CD14-positive monocyte (primary cell): ENCODE data around the gene IFRD2. TPM values are rescaled to one million over a fixed set of nuclear protein-coding genes. Genes with fewer than 3 reads are reported as not detected.
A peak's percentile ranks its signal among the peaks of the same experiment; 100 is the strongest.

Source experiments
- DNase-seq, 3 donors: peaks; one replicate each; pipeline ENCODE4 v3.0.0-alpha.2; 2011 to 2022
- H2AFZ ChIP-seq: 2 replicates; pipeline ENCODE4 v1.6.0; 2012; ENCODE audit warnings: mild to moderate bottlenecking, low read depth, low read length, inconsistent platforms; ENCODE audit not compliant: insufficient read depth, poor library complexity, severe bottlenecking
- H3K27ac ChIP-seq, 2 donors: 1 replicate in 1 of 2; 2 replicates in 1 of 2; pipeline ENCODE4 v1.5.1; 2012 to 2013; ENCODE audit warnings: low read length in 2 of 2, control low read depth in 1 of 2, inconsistent platforms in 1 of 2, low read depth in 1 of 2, mild to moderate bottlenecking in 1 of 2
- H3K27me3 ChIP-seq, 2 donors: one replicate each; pipeline versions ENCODE4 v1.6.0 to v1.6.1; 2011 to 2013; ENCODE audit warnings: low read length in 2 of 2; ENCODE audit not compliant: control insufficient read depth in 2 of 2, insufficient read depth in 2 of 2
- H3K36me3 ChIP-seq, 2 donors: replicated peaks in 1 of 2; 1 replicate in 1 of 2; 2 replicates in 1 of 2; pipeline versions ENCODE4 v1.5.1 to v1.6.1; 2012 to 2013; ENCODE audit warnings: low read length in 2 of 2, control low read depth in 1 of 2, inconsistent platforms in 1 of 2, mild to moderate bottlenecking in 1 of 2; ENCODE audit not compliant: insufficient read depth in 2 of 2, control insufficient read depth in 1 of 2
- H3K4me1 ChIP-seq, 2 donors: 1 replicate in 1 of 2; 2 replicates in 1 of 2; pipeline versions ENCODE4 v1.5.1 to v1.6.1; 2012 to 2013; ENCODE audit warnings: low read length in 2 of 2, control low read depth in 1 of 2, inconsistent platforms in 1 of 2, mild to moderate bottlenecking in 1 of 2, moderate library complexity in 1 of 2; ENCODE audit not compliant: insufficient read depth in 2 of 2, control insufficient read depth in 1 of 2
- H3K4me2 ChIP-seq: replicated peaks from 2 replicates; pipeline ENCODE3; 2012; ENCODE audit warnings: low read length, moderate library complexity, mild to moderate bottlenecking; ENCODE audit not compliant: poor library complexity, severe bottlenecking; ENCODE audit errors: extremely low read depth
- H3K4me3 ChIP-seq, 3 experiments: fragments of 200-600 bp in 1 of 3; sonication (generic) in 1 of 3; replicated peaks in 1 of 3; 1 replicate in 2 of 3; 2 replicates in 1 of 3; pipeline ENCODE4 v1.5.1; 2011 to 2013; ENCODE audit warnings: low read length in 3 of 3, mild to moderate bottlenecking in 3 of 3, control low read depth in 2 of 3, low read depth in 2 of 3, inconsistent platforms in 1 of 3, moderate library complexity in 1 of 3
- H3K79me2 ChIP-seq: 2 replicates; pipeline ENCODE4 v1.6.0; 2012; ENCODE audit warnings: mild to moderate bottlenecking, control low read depth, inconsistent platforms, low read length, moderate library complexity; ENCODE audit not compliant: insufficient read depth
- H3K9ac ChIP-seq: 2 replicates; pipeline ENCODE4 v1.6.0; 2017; ENCODE audit warnings: low read length, mild to moderate bottlenecking; ENCODE audit not compliant: insufficient read depth, poor library complexity, severe bottlenecking
- H3K9me3 ChIP-seq, 2 donors: replicated peaks in 1 of 2; 1 replicate in 1 of 2; 2 replicates in 1 of 2; pipeline versions ENCODE4 v1.5.1 to v1.6.1; 2012 to 2013; ENCODE audit warnings: low read length in 2 of 2, control low read depth in 1 of 2; ENCODE audit not compliant: control insufficient read depth in 1 of 2, insufficient read depth in 1 of 2
- H4K20me1 ChIP-seq: 2 replicates; pipeline ENCODE4 v1.6.0; 2012; ENCODE audit warnings: mild to moderate bottlenecking, low read length, control low read depth, moderate library complexity; ENCODE audit not compliant: insufficient read depth
- H3K27ac Mint-ChIP-seq, 7 donors: one replicate each; pipeline ENCODE4 v1.8.0; 2020; ENCODE audit warnings: mild to moderate bottlenecking in 7 of 7, mixed read lengths in 7 of 7, moderate library complexity in 6 of 7, inconsistent platforms in 2 of 7
- H3K27me3 Mint-ChIP-seq, 3 donors: one replicate each; pipeline ENCODE4 v1.8.0; 2021 to 2022; ENCODE audit warnings: low read depth in 3 of 3, mild to moderate bottlenecking in 3 of 3, mixed read lengths in 3 of 3, moderate library complexity in 3 of 3, inconsistent platforms in 1 of 3
- H3K36me3 Mint-ChIP-seq, 2 donors: one replicate each; pipeline ENCODE4 v1.8.0; 2020; ENCODE audit warnings: mixed read lengths in 2 of 2, inconsistent platforms in 1 of 2, mild to moderate bottlenecking in 1 of 2
- H3K4me1 Mint-ChIP-seq: one replicate; pipeline ENCODE4 v1.8.0; 2020; ENCODE audit warnings: mild to moderate bottlenecking, mixed read lengths
- H3K4me3 Mint-ChIP-seq, 2 donors: one replicate each; pipeline ENCODE4 v1.8.0; 2020; ENCODE audit warnings: mild to moderate bottlenecking in 2 of 2, mixed read lengths in 2 of 2, moderate library complexity in 1 of 2
- H3K9me3 Mint-ChIP-seq, 7 donors: one replicate each; pipeline ENCODE4 v1.8.0; 2020 to 2022; ENCODE audit warnings: mixed read lengths in 7 of 7, mild to moderate bottlenecking in 6 of 7, moderate library complexity in 6 of 7, inconsistent platforms in 2 of 7
- WGBS: methylation state at CpG from one replicate; pipeline ENCODE4 v1.1.5; 2013; ENCODE audit warnings: missing lambda C conversion rate; ENCODE audit not compliant: insufficient coverage; 5-methylcytosine and 5-hydroxymethylcytosine counted together
- intact Hi-C, 2 donors: fragments of 100-400 bp; cut with micrococcal nuclease; formaldehyde crosslinking; loops; one replicate each; pipeline versions ENCODE4 v1.15.0 to v1.15.1; 2023
- polyA plus RNA-seq, 3 donors: library from polyadenylated mRNA; depleted of rRNA in 1 of 3; unstranded in 2 of 3; stranded (reverse) in 1 of 3; fragments of 300-500 nt in 2 of 3; fragments of >200 nt in 1 of 3; fragmentation: Illumina TruSeq in 2 of 3; gene quantifications; 1 replicate in 2 of 3; 2 replicates in 1 of 3; pipeline ENCODE4 v1.2.3, GENCODE V29; 2012 to 2021
- TF ChIP-seq, protein P1 (sequence below): fragments of 200-600 bp; IDR thresholded peaks from one replicate; pipeline ENCODE4 v1.8.0; 2022; ENCODE audit warnings: antibody characterized with exemption, mild to moderate bottlenecking

The IFRD2 gene
- polyA plus RNA-seq, 3 donors: 17.1 to 35.1 (median 23.3) TPM

DNA sequence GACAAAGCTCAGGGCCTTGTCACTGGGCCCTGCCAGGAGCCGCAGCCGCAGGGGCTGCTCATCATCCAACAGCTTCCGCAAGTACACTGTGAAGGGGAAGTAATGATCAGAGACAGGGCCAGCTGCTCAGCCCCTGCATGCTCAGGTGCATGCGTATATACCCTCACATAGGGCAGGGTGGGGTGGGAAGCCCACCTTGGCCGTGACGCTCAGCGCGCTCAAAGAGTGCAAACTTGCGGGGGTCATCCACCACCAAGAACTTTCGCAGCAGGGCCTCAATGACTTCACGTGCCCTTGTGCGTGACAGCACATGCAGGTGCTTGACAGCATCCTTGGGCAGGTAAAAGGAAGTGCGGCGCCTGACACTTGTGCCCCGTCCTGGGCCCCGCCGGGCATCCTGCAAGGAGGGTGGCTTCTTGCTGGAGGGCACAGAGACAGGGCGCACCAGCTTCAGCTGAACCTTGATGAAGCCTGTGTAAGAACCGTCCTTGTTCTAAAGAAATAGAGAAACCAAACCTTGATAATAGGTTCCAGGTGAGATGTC is 39.2 kb upstream of the IFRD2 start:
- WGBS: 96% methylated on average over 12 of the region's 19 CpGs
- H3K4me1 ChIP-seq: peaks cover 45 to 52% of the 10 kb centered on the region in 2 donors

DNA sequence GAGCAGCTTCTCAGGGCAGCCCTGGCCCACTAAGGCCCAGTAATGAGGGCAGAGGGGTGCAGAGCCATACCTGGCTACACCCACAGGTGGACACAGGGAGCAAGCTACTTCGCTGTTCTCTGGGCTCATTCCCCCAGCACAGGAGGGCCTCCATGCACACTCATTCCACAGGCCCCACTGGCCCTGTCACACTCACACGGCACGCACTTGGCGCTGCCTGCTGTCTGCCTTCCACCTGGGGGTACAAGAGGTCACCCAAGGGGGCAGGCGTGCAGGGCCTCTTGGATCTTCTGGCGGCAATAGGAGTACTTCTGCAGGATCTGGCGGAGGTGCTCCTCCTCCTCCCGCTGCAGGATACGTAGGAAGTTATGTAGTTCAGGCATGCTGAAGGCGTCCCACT is 38.1 kb upstream of the IFRD2 start:
- Mint-ChIP-seq H3K36me3 (peaks cover 44 to 72% of the 10 kb centered on the region in 2 donors), H3K4me1 (peaks cover 45% of the 10 kb centered on the region), H3K4me3 (no peak overlapping the region), H3K27ac (peak overlapping the region in 2 of 7 donors; percentile 25 to 70), H3K27me3 (peaks cover 0 to 1% (median 0%) of the 10 kb centered on the region in 3 donors), H3K9me3 (no peaks in the 10 kb centered on the region)
- peak overlapping the region in 1 of 2 donors; percentile 39 for H3K27ac ChIP-seq
- H3K4me2 ChIP-seq: no peak overlapping the region
- peaks cover 46 to 50% of the 10 kb centered on the region in 2 donors for H3K4me1 ChIP-seq
- peaks cover 77% of the 10 kb centered on the region for H4K20me1 ChIP-seq
- 97% methylated on average over 5 of the region's 10 CpGs for WGBS
- H3K9me3 ChIP-seq: no peaks in the 10 kb centered on the region
- intact Hi-C loops: no loop called here
- TF ChIP-seq, protein P1, sequence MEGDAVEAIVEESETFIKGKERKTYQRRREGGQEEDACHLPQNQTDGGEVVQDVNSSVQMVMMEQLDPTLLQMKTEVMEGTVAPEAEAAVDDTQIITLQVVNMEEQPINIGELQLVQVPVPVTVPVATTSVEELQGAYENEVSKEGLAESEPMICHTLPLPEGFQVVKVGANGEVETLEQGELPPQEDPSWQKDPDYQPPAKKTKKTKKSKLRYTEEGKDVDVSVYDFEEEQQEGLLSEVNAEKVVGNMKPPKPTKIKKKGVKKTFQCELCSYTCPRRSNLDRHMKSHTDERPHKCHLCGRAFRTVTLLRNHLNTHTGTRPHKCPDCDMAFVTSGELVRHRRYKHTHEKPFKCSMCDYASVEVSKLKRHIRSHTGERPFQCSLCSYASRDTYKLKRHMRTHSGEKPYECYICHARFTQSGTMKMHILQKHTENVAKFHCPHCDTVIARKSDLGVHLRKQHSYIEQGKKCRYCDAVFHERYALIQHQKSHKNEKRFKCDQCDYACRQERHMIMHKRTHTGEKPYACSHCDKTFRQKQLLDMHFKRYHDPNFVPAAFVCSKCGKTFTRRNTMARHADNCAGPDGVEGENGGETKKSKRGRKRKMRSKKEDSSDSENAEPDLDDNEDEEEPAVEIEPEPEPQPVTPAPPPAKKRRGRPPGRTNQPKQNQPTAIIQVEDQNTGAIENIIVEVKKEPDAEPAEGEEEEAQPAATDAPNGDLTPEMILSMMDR: no peak
- no peak overlapping the region for H2AFZ ChIP-seq
- H3K9ac ChIP-seq: no peak overlapping the region
- DNase-seq: no peak
- peaks cover 74% of the 10 kb centered on the region for H3K79me2 ChIP-seq
- peaks cover 38 to 64% of the 10 kb centered on the region in 2 donors for H3K36me3 ChIP-seq
- H3K4me3 ChIP-seq: no peak overlapping the region
- no peaks in the 10 kb centered on the region for H3K27me3 ChIP-seq

More for the DNA sequence above, 39.2 kb upstream of the IFRD2 start:
- H3K4me1 Mint-ChIP-seq: peaks cover 44% of the 10 kb centered on the region
- Histone ChIP-seq H3K79me2 (peaks cover 77% of the 10 kb centered on the region), H3K4me2 (no peak overlapping the region), H3K36me3 (peaks cover 45 to 69% of the 10 kb centered on the region in 2 donors), H2AFZ (no peak overlapping the region), H4K20me1 (peaks cover 88% of the 10 kb centered on the region), H3K9me3 (no peaks in the 10 kb centered on the region), H3K9ac (no peak overlapping the region), H3K27me3 (no peaks in the 10 kb centered on the region), H3K27ac (peak overlapping the region in 1 of 2 donors; percentile 11), H3K4me3 (no peak overlapping the region)
- no peak for DNase-seq
- no peak overlapping the region for H3K4me3 Mint-ChIP-seq
- no peaks in the 10 kb centered on the region for H3K9me3 Mint-ChIP-seq
- H3K27ac Mint-ChIP-seq: no peak overlapping the region
- intact Hi-C loops: no loop called here
- TF ChIP-seq, protein P1: no peak
- H3K27me3 Mint-ChIP-seq: peaks cover 0 to 1% (median 0%) of the 10 kb centered on the region in 3 donors
- H3K36me3 Mint-ChIP-seq: peaks cover 47 to 76% of the 10 kb centered on the region in 2 donors
